GM12875 (cell line): ENCODE data around the gene TEX2.
"Not testable (repeated sequence)": the region's sequence is repeated elsewhere in the genome, so short reads cannot be mapped to it uniquely, and the experiment has no call there.

ENCODE experiments used
- H3K4me3 ChIP-seq: one replicate; pipeline ENCODE4 v1.5.1; 2011; ENCODE audit warnings: low read depth, low read length, control low read depth
- CTCF ChIP-seq: IDR thresholded peaks from 2 replicates; pipeline ENCODE4 v1.5.1; 2011; ENCODE audit warnings: low read depth, mild to moderate bottlenecking, control low read depth, inconsistent platforms, low read length, moderate library complexity, borderline replicate concordance; ENCODE audit not compliant: insufficient read depth

TEX2 gene

GRCh38 chr17:64245218-64246145 is 17.6 kb downstream of the TEX2 start:
- H3K4me3 ChIP-seq, result no peak overlapping the region
- no peak for TF ChIP-seq CTCF

GRCh38 chr17:64244165-64244564 is 18.9 kb downstream of the TEX2 start:
- no peak for TF ChIP-seq CTCF
- H3K4me3 ChIP-seq, result no peak overlapping the region

DNA sequence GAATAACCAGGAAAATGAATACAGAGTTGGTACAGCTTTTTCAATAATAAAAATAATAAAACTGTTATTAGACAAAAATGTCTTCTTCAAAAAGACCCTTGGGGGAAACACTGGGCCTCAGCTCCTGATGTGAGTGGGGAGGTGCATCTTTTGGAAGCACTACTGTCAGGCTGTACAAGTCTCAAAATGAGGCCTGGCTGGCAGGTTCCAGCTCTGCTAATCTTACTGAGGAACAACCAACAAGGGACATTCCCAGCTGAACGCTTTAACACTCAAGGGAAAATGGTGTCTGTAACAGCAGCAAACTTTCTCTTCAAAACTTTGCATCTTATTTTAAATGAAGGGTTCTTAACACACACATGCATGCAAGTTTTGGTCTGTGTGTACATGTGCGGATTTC is 19.7 kb downstream of the TEX2 start:
- no peak overlapping the region for H3K4me3 ChIP-seq
- TF ChIP-seq CTCF, result no peak

DNA sequence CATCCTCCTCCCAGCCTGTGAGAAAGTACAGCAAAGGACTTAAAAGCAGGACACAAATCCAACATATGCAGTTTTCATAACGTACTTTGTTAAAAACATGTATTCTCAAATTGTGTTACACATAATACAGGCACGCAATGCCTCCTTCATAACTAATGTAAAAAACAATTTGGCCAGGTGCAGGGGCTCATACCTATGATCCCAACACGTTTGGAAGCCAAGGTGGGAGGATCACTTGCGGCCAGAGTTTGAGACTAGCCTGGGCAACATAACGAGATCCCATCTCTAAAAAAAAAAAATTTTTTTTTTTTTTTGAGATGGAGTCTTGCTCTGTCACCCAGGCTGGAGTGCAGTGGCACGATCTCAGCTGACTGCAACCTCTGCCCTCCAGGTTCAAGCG is 20.4 kb downstream of the TEX2 start:
- no peak overlapping the region for H3K4me3 ChIP-seq
- TF ChIP-seq CTCF, result no peak

DNA sequence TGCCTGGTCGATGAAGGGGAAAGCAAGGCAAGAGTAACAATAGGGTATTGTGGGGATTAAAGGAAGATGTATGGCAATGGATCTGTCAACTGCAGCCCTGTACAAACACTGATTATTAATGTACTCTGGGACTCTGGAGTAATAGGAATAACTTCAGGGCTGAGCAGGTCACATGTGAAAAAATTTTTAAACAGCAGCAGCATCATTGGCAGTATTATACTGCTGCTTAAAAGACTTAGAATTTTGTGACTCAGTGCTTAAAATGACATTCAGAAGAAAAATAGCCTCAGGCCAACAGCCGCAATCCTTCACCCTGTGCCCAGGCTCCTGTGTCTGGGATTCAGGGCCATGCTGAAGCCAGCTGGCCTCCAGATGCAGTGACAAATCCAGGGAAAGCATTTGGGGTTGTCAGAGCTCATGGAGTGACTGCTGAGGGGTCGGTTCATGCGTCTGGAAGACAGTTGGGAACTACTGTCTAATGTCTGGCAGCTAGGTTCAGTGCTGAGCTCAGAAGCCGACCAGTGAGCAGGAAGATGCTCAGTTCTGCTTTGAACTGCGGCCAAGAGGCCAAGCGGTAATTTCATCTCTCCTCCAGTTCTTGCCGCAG is 22.2 kb downstream of the TEX2 start:
- no peak overlapping the region for H3K4me3 ChIP-seq
- no peak for TF ChIP-seq CTCF

DNA sequence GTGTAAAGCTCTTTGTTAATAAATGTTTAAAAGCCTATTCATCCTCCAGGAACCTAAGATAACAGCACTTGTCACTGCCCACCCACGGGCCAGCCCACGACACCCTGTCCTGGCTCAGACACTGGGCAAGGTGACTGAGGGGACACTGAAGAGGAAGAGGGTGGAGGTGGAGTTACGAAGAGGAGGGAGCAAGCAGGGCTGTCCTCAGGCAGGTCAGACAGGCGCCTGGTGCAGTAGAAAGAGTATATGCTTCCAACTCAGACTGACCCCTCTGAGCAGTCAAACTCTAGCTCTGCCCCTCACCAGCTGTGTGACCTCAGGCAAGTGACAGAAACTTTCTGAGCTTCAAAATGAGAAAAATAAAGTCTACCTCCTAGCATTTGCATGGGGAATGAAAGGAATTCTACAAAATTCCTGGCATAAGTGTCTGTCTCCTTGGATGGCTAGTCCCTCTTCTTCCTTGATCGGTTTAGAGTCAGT is 22.8 kb downstream of the TEX2 start:
- TF ChIP-seq CTCF, result no peak
- no peak overlapping the region for H3K4me3 ChIP-seq

GRCh38 chr17:64238449-64238848 is 24.6 kb downstream of the TEX2 start:
- not testable (repeated sequence) for H3K4me3 ChIP-seq
